Non-pigmented ciliary epithelial cell (primary cell): ENCODE data around the gene YAP1.

Experiments
- DNase-seq: peaks from one replicate; pipeline ENCODE4 v3.0.0-alpha.2; 2010; ENCODE audit warnings: low read depth

The YAP1 gene

DNA sequence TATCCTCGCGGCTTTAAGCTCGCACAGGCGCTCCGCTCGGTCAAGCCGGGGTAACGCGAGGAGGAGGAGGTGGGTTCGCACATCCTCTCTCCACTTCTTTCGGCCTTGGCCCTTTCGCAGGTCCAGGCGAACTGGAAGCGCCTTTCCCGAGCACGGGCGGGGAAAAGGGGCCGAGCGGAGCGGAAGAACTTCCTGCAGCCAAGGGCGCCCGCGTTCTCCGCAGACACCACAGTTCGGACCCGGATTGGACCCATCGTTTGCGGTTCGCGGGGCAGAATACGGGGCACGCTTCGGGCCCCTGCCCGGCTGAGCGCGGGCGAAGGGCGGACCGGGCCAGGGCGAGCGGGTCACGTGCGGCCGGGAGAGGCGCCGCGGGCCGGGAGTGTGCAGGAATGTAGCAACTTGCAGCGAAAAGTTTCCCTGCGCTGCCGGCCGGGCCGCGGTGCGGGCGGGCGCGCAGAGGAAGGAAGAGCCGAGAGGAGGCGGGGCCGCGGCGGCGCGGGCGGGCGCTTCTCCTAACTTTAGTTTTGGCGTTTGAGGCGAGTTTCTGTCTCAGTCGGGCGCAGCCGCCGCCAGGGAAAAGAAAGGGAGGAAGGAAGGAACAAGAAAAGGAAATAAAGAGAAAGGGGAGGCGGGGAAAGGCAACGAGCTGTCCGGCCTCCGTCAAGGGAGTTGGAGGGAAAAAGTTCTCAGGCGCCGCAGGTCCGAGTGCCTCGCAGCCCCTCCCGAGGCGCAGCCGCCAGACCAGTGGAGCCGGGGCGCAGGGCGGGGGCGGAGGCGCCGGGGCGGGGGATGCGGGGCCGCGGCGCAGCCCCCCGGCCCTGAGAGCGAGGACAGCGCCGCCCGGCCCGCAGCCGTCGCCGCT is at the start of gene YAP1:
TSS of gene YAP1 (plus strand) at position 552 of the 865 bp plus-strand sequence. CDS start 402 bp downstream, outside the sequence.
- no peak for DNase-seq

DNA sequence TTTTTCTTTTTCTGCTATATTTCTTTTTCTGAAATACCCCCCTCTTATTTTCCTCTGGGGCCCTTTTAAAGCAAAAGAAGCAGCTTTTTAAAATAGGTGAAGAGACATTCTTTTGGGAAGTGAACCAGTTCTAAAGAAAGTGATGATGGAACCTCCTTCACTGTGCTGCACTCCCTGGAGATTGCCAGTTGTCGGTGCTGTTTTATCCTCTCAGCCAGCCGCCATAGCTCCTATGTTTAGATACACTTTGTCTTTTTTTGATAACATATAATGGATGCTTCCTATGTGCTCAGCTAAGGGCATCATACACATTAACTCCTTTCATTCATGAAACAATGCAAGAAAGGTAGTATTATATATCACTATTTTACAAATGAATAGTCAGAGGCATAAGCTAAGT is 49.0 kb upstream of the YAP1 start:
- DNase-seq = no peak

DNA sequence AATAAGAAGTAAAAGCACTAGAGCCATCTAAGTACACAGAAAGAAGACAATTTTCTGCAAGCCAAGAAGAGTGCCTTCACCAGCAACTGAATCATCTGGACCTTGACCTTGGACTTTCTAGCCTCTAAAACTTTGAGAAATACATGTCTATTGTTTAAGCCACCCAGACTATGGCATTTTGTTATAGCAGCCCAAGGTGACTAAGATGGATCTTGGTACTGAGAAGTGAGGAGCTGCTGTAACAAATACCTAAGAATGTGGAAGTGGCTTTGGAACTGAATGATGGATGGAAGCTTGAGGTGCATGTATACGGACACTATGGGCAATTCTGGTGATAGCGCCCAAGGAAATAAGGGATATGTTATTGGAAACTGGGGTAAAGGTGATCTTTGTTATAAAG is 48.1 kb upstream of the YAP1 start:
- DNase-seq = no peak

DNA sequence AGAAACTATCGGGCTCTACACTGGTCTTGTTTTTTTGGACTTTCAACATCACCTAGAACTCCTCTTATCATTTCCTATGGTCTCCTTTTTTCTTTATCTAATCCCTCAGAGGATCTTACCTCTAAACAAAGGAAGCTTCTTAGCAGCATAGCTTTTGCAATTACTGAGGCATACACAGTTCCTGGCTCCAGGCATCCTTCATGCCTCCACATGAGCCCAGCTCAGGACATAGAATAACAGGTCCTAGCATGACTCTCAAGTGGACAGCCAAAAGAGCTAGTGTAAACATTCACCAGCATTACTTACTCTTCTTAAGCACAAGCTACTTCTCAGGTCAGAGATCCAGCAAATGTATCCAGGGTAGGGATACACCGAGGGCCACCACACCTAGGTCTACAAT is 45.9 kb upstream of the YAP1 start:
- no peak for DNase-seq

DNA sequence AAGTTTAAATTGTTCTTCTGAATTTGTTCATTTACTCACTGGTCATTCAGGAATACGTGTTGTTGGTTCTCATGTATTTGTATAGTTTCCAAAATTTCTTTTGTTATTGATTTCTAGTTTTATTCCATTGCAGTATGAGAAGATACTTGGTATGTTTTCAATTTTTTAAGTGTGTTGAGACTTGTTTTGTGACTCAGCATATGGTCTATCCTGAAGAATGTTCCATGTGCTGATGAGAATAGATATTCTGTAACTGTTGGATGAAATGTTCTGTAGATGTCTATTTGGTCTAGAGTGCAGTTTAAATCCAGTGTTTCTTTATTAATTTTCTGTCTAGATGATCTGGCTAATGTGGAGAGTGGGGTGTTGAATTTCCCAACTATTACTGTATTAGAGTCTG is 39.5 kb upstream of the YAP1 start:
- no peak for DNase-seq

DNA sequence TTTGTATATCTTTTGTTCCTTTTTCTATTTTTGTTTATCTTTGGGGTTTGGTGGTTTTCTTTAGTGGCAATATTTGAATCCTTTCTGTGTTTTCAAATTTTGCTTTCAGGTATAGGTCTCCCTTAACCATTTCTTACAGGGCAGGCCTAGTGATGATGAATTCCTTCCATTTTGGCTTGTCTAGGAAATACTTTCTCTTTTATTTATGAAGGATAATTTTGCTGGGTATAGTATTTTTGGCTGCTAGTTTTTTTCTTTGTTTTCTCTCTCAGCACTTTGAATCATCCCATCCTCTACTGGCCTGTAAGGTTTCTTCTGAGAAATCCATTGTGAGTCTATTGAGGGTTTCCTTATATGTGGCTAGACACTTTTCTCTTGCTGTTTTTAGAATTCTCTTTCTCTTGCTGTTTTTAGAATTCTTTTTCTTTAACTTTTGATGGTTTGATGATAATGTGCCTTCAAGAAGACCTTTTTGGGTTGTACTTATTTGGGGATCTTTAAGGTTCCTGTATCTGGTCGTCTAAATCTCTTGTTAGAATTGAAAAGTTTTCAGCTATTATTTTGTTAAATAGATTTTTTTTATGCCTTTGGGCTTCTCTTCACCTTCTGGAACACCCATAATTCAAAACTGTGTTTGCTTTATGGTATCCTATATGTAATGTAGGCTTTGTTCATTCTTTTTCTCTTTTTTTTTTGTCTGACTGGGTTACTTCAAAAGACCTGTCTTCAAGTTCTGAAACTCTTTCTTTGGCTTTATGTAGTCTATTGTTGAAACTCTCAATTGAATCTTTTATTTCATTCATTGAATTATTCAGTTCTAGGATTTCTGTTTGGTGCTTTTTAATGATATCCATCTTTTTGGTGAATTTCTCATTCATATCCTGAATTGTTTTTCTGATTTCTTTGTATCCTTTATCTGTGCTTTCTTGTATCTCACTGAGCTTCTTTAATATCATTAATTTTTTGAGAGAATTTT is 38.5 kb upstream of the YAP1 start:
- DNase-seq = no peak

DNA sequence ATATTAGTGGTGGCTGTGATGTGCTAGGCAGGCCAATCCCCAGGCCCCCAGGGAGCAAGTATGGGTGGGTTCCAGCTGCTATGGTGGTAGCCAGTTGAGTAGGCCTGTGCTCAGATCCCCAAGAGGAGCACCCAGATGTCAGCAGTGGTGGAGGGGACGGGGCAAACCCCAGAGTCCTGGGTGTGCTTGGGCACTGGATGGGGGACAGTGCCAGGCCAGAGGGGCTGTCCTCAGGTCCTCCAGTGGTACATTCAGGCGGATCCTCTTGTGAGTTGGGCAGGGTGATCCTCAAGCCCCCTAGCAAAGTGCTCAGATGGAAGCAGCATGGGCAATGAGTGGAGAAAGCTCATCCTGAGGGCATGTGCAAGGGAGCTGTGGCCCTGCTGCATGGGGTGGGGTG is 37.0 kb upstream of the YAP1 start:
- DNase-seq = no peak

DNA sequence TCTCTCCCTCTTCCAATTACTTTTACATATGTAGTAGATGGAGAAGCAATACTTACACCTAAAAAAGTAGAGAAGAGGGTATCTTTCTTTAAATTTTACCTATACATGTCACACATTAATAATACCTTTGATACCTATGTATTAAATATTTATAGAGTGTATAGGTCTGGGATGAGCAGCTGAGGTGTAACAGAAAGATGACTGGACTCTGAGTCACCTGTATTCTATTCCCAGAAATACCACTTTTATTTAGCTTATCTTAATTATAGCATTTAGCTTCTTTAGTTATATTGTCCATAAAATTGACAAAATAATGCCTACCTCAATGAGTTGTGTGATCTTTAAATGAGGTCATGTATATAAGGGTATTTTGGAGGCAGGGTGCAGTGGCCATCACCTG is 30.6 kb upstream of the YAP1 start:
- no peak for DNase-seq

DNA sequence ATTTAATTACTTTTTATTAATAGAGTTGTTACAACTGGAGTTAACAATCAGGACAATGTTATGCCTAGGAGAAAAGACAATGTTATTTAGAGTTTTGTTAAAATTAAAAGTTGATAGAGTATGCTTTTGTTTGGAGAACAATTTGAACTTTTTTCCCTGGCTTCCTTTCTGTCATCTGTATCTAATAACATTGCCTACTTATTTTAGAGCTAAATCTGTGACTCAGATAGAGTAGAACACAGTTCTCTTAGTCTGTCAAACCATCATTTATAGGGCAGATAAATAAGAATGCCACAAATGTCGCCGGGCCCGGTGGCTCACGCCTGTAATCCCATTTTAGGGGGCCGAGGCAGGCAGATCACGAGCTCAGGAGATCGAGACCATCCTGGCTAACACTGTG is 28.9 kb upstream of the YAP1 start:
- DNase-seq = no peak

DNA sequence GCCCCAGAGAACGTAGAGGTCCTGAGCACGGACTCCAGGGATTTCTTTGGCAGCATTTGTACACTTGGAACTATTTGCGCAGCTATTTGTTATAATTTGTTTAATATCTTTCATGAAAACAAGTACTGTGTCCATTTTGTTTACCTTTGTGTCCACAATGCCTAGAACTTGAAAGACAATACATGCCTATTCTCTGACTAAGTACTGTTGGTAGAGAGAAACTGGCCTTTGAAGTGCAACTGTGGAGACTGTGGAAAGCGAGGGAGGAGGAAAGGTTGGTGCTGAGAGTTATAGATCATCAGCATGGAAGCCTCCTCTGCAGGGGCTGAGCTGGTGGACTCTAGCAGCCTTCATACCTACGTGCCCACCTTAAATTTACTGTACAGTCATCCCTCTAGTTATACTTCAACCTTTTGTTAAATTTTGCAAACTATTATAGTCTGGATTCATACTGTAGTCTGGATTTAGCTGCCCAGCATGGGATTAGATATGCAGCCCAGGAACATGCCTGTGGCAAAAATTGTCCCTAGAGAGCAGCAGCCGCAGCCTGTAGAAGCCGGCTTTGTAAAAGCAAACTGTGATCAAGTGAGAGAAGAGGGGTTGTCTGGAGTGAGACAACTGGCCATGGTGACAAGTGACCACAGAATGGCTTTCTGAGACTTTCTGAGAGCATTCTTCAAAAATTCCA is 24.2 kb upstream of the YAP1 start:
- no peak for DNase-seq

DNA sequence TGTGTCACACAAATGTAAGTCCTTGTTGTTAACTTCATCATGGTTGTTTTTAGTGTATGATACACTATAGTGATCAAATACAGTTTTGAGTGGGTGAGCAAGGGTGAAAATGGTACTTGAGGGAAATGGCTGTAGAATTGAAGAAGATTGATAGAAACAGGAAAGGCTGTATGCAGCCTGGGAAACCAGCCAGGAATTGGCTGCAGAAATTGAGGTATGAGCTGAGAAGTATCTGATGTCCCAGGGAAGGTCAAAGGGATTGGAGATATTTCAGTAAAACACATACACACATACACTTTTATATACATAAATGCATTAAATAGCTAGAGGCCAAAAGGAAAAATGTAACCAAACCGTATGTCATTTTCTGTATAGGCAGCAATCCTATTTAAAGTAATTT is 13.1 kb upstream of the YAP1 start:
- no peak for DNase-seq

DNA sequence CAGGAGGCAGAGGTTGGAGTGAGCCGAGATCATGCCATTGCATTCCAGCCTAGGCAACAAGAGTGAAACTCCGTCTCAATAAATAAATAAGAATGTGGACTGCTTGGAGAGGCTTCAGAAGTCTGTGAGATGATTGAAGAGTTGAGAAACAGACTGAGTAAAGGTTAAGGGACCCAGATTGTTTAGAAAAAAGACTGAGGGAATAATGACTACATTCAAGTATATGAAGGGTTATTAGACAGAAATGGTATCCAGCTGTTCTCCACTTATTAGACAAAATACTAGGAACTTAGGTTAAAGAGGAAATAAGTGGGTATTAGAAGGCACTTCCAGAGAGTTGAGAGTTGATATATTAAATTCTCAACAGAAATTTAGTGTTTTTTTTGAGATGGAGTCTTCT is 10.5 kb upstream of the YAP1 start:
- DNase-seq = no peak

DNA sequence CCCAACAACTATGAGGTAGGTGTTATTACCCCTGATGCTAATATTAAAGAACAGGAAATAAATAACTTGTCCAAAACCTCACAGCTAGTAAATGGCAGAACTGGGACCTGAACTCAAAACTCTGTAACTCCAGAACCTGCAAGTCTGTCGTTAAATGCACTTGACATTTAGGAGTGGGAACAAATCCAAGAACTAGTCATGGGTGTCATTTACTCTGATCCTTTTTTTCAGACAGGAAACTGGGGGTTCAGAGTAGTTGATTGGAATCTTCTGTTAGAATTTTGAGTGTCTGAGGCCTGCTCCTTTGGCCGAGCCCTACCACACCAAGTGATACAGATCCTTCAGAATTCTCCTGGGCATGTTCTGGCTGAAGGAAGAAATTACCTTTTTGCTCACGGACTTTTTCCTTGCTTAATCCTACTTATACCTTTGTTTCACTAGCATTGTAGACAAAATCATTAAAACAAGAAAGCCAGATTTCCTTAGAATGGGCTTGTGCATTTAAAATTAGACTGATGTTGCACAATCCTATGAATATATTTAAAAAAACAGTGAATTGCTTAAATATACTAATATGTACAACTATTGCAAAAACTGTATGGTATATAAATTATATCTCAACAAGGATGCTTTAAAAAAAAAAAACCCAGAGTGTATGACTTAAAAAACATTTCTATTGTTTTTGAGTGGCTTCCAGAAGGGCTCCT is 1.4 kb upstream of the YAP1 start:
- DNase-seq = no peak

DNA sequence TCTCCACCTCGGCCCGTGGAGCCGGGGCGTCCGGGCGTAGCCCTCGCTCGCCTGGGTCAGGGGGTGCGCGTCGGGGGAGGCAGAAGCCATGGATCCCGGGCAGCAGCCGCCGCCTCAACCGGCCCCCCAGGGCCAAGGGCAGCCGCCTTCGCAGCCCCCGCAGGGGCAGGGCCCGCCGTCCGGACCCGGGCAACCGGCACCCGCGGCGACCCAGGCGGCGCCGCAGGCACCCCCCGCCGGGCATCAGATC is 439 bp downstream of the YAP1 start:
- DNase-seq = no peak

DNA sequence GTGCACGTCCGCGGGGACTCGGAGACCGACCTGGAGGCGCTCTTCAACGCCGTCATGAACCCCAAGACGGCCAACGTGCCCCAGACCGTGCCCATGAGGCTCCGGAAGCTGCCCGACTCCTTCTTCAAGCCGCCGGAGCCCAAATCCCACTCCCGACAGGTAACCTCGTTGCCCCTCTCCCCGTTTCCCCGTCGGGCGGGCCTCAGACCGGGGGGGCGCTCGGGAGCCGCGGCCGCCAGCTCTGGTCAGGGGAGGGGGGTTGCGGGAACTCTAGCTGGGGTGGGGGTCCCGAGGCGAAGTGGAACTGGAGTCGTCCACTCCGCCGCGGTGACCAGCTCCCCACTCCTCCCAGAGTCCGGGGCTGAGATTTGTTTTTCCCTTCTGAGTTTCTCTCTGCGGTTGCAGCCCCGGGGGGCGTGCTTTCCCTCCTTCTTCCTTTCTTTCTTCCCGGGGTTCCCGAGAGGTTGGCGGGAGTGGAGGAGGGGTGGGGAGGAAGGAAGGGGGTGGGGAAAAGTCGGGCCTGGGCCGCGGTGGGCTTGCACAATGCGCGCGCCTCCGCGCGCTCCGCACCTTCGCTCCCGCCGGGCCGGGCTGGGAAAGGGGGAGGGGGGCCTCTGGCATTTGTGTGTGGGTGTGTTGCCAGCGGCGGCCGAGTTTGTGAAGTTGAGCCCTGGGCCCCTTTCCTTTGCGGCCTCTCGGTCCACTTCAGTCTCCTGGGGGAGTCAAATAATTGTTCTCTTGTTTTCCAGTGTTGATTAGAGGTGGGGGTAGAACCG is 952 bp downstream of the YAP1 start:
- DNase-seq = no peak

DNA sequence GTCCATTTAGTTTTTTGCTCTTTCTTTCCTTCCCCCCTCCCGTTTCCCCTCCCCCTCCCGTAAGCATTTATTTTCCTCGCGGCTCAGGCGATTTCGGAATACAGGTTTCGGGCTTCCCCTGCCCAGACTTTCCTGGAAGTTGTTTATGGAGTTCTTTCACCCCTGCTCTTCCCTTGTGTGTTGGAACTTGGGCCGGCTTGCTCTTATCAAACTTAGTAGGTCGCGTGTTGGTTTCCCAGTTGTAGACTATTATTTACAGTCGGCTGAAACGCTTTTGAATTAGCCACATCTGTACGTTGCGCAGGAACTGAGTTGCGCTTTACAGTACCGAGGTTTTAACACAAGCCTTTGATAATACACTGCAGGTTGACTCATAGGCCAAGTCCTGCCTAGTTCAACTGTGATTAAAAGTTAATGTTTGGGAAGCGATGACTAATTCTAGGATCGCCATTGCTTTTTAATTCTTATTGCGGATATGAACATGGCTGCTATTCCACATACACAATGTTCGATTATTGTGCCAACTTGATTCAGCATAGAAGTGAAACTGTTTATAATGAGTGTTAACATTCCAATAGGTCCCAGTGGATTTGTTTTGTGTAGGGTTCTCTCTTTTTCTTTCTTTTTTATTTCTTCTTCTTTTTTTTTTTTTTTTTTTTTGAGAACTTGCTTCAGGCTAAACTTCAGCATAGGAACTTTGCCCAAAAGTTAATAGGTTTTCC is 1.7 kb downstream of the YAP1 start:
- peak; percentile 68 for DNase-seq

DNA sequence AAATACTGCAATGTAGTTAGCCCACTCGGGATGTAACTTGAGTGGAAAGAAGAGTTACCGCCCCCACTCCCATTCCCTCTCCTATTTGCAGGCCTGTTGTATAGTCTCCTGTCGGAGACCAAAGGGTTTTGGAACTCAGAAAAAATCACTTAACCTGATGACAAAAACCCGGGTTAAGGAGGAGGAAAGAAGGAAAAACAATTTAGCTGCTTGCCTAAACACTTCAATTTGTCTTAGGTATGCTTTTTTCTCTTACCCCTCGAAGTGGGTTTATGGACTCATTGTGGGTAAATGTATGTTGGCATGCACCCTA is 2.2 kb downstream of the YAP1 start:
- no peak for DNase-seq

DNA sequence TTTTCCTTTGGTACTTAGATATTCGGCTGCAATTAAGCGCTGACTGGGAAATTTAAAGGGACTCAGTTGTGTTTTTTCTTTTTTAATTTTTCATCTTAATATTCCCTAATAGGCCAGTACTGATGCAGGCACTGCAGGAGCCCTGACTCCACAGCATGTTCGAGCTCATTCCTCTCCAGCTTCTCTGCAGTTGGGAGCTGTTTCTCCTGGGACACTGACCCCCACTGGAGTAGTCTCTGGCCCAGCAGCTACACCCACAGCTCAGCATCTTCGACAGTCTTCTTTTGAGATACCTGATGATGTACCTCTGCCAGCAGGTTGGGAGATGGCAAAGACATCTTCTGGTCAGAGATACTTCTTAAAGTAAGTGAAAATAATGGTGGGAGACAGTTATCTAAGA is 3.8 kb downstream of the YAP1 start:
- no peak for DNase-seq

DNA sequence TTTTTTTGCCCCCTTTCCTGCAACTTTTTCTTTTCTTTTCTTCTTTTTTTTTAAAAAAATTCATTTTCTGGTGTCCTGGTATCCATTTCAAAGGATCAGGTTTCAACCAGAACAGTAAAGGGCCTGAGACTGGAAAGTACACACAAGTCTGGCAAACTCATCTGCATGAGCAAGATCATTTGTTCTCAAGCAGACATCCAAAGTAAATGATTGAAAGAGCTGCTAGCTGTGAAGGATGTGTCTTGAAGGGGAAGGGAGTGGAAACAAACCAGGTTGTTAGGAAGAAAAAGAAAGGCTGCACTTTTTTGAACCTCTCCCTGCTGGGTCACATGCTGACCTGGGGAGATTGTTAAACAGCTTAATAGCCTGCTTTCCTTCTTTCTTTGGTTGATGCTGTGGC is 5.3 kb downstream of the YAP1 start:
- DNase-seq = no peak

DNA sequence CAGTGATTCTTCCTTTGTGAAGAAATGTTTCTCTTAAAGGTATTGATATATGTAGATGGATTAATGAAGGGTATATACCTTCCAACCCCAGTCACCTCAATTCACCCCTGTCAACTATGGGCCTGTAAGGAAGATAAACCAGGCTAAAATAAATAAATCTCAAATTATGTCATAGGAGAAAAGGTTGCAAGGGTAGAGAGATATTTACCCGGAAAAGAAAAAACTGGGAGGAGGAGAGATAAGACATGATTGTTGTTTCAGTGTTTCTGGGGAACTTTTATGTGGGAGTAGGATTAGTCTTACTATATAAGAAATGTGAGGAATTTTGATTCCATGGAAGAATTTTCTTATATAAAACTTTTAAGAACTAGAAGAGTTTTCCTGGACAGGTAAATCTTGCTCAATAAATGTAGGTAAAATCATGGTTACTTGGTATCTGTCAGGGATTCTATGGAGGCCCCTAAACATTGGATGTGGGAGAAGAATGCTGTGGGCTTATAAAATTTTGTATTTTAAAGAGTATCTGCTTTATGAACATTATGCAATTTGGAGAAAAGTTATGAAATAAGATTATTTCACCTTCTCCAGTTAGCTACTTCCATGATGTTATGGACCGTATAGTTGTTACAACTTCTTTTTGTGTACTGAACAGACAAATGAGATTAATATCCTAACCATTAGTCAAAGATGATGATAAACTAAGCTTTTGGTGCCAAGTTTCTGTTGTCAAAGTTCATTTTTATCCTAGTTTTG is 6.4 kb downstream of the YAP1 start:
- no peak for DNase-seq
